ENCODE measurements around the gene KIF3A.

Gene KIF3A

DNA sequence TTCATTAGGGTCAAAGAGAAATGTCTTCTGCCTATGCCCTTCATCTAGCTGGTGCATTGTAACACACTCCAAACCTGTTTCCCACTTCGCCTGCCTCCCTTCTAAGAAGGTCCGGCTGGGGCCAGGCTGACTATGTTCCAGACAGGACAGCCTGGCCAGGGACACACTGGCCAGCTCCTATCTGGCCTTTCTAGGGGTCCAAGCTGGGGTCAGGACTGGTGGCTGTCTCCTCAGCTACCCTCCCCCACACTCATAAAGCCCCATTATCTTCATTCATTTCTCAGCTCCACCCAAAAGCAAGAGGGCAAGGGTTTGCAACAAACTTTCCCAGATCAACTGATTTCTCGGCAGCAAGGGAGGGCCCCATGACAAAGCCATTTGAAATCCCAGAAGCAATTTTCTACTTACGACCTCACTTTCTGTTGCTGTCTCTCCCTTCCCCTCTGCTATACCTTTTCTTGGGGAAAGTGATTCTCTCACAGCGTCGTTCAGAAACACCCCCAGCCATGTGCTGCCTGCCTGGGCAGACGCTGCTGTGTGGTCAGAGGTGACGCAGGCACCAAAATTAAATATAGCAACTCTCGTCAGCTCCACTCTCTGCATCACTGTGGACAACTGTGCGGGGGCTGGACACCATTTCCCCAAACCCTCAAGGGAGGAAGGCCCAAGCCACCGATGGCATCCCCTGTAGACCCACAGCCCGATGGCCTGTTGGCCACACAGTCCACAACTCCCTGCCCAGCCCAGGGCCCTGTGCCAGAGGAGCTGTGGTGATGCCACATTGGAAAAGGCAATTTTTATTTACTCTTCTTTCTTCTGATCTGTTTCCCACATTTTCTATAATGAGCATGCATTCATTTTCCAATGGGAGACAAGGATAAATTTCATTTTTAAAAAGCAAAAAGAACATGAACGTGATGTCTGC lies 73.3 kb downstream of the KIF3A start:
- no peak for DNase-seq (ENCODE audit: extremely low read depth in 1 of 2, low read depth in 1 of 2)

DNA sequence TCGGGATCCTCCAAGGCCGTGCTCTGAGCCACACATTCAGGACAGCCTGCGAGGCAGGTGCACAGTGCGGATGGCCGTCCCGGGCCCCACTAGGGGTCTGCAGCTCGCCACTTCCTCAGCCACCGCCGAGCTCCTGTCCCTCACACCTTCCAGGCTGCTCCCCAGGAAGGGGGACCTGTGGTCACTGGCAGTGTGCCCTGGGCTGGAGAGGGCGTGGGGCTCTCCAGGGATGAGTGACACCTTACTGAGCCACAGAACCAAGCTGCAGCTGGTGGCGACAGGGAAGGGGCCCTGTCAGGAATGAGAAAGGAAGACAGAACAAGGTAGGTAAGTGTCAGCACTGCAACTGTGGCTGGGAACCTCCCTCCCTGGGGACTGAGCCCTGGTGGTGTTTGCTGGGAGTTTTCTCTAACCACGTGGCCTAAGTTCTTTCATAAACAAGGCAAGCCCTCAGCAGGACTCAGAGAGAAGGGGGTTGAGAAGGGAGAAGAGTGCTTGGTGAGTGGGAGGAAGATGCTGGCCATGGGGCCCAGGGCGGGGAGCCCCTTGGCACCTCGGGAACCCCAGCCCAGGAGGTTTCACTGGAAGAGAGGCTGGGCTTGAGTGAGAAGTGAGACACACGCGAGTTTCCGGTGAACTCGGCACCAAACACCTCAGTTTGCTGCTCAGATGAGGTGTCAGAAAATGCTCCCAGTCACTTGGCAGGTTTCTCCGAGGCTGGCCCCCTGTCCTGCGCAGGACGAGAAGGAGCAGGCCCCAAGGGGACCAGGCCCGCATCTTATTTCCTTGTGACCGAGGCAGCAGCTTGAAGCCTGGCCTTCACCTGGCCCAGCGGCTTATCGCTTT lies 74.2 kb downstream of the KIF3A start:
- no peak for DNase-seq (ENCODE audit: extremely low read depth in 1 of 2, low read depth in 1 of 2)

DNA sequence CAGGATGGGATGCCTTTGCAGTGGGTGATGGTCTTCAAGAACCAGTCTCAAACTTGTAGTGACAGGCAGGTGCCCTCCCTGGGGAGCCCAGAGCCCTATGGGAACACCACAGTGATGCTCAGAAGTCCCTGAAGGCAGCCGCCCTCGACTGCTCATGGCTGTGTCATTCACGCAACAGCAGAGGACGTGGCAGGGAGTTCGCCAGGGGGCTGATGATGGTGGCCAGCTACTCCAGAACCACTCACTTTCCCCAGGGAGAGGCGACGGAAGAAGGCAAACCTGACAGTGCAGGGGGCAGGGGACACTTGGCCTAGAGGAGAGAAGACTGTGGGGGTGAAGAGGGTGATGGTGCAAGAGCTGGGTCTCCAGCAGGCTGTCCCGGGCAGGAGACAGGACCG lies 75.3 kb downstream of the KIF3A start:
- DNase-seq (ENCODE audit: extremely low read depth in 1 of 2, low read depth in 1 of 2), result no peak

DNA sequence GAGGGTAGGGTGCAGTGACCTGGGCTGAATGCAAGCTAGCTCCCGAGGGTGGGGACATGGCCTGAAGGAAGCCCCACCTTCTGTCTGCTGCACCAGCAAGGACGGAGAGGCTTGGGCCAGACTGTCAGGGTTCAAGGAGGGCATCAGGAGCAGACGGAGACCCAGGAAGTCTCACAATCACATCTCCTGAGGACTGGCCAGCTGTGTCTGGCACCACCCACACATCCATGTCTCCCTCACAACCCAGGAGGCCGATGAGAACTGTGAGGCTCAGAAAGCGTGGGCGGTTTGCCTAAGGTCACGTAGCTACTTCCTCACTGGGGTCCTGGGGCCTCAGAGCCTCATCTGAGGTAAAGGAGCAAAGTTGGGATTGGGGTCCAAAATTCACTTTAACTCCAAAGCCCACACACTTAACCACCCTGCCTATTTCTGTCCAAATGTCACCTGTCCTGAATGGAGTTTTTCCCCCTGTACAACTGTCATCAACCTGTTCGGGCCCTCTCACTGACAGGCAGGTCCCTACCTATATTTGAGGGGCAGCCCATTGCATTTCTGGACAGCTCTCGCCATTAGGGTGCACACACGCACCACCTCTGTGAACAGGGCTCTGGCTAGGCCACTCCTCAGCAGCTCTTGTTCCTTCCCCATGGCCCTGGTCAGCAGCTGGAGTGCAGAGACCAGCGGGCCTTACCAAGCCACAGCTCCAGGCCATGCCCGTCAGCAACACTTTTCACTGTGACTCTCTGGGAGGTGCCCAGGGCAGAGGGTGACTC lies 75.9 kb downstream of the KIF3A start:
- no peak for DNase-seq (ENCODE audit: extremely low read depth in 1 of 2, low read depth in 1 of 2)

DNA sequence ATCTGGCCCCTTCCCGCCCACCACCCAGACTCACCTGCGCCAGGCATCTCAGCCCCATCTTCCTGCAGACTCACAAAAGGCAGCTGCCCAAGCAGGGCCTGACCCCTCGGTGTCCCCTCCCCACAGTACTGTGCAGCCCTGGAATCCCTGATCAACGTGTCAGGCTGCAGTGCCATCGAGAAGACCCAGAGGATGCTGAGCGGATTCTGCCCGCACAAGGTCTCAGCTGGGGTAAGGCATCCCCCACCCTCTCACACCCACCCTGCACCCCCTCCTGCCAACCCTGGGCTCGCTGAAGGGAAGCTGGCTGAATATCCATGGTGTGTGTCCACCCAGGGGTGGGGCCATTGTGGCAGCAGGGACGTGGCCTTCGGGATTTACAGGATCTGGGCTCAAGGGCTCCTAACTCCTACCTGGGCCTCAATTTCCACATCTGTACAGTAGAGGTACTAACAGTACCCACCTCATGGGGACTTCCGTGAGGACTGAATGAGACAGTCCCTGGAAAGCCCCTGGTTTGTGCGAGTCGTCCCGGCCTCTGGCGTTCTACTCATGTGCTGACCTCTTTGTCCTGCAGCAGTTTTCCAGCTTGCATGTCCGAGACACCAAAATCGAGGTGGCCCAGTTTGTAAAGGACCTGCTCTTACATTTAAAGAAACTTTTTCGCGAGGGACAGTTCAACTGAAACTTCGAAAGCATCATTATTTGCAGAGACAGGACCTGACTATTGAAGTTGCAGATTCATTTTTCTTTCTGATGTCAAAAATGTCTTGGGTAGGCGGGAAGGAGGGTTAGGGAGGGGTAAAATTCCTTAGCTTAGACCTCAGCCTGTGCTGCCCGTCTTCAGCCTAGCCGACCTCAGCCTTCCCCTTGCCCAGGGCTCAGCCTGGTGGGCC lies 77.5 kb downstream of the KIF3A start:
- no peak for DNase-seq (ENCODE audit: extremely low read depth in 1 of 2, low read depth in 1 of 2)

DNA sequence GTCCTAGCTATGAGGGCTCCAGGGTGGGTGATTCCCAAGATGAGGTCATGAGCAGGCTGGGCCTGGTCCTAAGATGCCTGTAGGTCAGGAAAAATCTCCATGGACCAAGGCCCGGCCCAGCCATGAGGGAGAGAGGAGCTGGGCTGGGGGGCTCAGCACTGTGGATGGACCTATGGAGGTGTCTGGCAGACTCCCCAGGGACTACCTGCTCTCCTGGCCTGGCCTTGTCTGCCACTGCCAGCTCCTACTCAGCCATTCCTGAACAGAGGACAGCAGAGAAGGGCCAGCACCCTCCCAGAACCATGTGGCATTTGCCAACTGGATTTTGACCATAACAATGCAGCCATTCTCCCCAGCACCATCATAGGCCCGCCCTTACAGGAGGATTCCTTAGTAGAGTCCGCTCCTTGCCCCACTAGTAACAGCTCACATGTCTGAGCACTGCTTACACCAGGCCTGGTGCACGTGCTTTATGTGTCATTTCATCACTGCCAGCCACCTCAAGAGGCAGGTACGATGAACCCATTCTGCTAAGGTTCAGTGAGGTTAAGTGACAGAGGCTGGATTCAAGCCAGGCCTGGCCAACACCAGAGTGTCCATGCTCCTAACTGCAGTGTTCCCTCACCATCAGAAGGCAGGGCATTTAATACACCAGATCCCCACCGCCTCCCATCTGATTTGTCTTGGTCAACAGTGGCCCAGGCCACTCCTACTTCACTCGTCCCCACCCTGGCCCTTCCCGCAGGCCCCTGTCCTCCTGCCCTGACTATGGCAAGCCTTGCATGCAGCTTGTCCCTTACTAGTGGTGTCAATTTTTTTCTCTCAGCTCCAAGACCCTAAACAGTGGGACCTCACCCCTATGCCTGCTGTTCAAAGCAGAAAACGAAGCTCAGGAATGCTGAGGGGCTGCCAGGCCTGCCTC lies 78.7 kb downstream of the KIF3A start:
- no peak for DNase-seq (ENCODE audit: extremely low read depth in 1 of 2, low read depth in 1 of 2)

DNA sequence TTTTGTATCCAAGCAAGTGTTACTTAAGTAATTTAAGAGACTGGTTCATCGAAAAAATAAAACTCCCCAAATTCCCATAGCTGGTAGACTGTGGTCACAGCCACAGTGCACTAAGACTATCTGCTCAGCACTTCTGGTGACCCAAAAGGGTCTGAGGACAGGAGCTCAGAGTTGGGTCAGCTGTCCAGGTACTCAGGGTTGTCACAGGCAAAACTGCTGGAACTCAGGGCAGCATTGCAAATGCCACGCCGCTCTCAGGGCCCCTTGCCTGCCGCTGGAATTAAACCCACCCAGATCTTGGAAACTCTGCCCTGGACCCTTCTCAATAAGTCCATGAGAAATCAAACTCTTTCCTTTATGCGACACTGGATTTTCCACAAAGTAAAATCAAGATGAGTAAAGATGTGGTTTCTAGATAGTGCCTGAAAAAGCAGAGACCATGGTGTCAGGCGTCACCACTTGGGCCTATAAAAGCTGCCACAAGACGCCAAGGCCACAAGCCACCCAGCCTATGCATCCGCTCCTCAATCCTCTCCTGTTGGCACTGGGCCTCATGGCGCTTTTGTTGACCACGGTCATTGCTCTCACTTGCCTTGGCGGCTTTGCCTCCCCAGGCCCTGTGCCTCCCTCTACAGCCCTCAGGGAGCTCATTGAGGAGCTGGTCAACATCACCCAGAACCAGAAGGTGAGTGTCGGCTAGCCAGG lies 79.5 kb downstream of the KIF3A start, which contains the start of gene IL13:
Gene IL13, plus strand, starts transcription at position 498 of the 705 bp plus-strand sequence. Its CDS starts 14 bp downstream, at position 512.
- DNase-seq (ENCODE audit: extremely low read depth in 1 of 2, low read depth in 1 of 2), result no peak

DNA sequence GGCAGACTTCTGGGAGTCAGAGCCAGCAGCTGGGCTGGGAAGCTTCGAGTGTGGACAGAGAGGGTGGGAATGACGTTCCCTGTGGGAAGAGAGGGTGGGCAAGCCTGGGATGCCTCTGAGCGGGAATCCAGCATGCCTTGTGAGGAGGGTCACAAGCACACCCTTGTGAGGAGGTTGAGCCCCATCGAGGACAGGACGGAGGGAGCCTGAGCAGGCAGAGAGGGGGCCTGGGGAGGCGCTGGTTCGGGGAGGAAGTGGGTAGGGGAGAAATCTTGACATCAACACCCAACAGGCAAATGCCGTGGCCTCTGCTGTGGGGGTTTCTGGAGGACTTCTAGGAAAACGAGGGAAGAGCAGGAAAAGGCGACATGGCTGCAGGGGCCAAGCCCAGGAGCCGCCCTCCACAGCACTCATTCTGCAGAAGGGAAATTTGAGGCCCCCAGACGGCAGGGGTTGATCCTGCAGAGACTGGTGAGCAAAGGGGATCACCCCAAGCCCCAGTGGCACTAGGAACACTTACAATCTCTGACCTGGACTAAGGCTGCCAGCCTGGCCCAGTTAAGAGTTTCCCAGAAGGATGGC lies 80.5 kb downstream of the KIF3A start:
- DNase-seq (ENCODE audit: extremely low read depth in 1 of 2, low read depth in 1 of 2), result no peak

DNA sequence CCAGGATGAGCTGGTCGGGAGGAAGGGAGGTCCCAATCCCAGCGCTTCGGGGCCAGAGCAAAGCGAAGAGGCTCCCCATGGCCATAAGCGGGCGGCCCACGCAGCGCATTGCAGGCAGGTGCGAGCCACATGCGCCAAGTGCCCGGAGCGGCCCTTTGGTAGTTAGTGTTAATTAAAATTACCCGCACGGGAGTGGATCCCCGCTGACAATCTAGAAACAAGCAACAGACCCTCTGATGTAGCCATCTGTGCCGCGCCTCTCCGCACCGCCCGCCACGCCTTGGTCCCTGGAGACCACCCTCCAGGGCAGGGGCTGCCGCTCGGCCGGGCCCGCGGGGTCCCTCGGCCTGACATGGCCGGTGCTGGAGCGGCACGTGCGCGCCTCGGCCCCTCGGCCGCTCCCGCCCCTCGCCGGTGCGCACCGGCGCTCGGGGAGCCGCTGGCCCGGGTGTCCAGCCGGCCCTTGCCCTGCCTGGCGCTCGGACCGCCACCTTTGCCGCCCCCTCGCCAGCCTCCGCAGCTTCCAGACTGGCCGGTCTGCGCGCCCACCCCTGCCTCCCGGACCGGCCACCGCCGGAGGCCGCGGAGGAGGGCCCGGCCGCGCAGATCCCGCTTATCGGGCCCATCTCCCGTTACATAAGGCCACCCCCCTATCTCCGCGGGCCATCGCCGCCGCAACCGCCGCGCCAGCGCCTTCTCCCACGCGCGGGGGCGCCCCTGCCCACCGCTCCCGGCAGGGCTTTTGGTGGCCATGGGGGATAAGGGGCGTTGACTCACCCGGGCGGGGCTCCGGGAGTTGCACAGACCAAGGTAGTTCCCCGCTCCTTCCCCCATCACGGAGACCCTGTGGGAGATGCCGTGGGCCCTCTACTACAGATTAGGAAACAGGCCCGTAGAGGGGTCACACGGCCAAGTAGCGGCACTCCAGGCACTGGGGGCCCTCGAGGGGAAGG lies 81.2 kb downstream of the KIF3A start:
- peak in 1 of 2 donors; percentile 32 for DNase-seq (ENCODE audit: extremely low read depth in 1 of 2, low read depth in 1 of 2)

DNA sequence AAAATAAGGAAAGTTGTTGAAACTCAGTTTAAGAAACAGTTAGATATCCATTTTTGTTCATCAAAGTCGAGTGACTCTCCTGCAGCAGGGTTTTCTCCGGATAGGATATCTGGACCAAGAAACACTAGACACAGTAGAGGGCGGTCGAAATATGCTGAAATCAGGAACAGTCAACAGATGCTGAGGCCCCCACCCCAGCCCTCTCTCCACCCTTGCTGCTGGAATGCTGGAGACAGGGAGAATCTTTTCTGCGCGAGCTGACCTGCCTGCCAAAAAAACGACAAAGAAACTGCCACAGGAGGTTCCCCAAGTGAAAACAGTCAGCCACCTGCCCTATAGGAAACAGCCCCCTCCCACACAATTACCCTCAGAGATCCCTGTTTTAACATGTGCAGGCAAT lies 83.6 kb downstream of the KIF3A start:
- DNase-seq (ENCODE audit: extremely low read depth in 1 of 2, low read depth in 1 of 2), result no peak

DNA sequence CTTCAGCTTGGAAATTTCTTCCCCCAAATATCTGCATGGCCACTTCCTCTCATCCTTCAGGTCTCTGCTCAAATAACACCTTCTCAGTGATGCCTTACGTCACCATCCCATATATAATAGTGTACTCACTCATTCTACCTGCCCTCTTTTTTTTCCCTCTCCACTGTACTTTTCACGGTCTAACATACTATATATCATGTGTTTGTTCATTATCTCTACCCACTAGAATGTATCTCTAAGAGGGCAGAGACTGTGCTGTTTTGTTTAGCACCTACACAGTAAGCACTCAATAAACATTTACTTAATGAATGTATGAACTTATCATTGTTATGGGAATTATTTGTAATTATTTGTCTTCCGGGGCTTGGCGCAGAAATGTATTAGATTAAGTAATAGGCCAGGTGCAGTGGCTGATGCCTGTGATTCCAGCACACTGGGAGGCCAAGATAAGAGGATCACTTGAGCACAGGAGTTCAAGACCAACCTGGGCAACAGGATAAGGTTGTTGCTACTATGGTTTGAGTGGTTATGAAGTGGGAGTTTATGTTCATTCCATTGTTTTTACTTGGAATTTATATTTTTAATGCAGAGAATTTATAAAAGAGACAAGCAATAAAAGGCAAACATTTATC lies 85.4 kb downstream of the KIF3A start:
- no peak for DNase-seq (ENCODE audit: extremely low read depth in 1 of 2, low read depth in 1 of 2)

DNA sequence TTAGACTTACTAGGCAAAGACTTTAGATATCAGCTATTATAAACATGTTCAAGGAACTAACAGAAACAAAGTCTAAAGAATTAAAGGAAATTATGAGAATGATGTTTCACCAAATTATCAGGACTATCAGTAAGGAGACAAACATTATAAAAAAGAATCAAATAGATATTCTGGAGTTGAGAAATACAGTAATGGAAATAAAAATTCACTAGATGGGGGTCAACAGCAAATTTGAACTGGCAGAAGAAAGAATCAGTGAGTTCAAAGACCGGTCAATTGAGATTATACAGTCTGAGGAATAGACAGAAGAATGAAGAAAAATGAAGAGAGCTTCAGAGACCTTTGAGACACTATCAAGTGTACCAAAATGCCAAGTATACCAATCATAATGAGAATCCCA lies 89.0 kb downstream of the KIF3A start:
- no peak for DNase-seq (ENCODE audit: extremely low read depth in 1 of 2, low read depth in 1 of 2)

DNA sequence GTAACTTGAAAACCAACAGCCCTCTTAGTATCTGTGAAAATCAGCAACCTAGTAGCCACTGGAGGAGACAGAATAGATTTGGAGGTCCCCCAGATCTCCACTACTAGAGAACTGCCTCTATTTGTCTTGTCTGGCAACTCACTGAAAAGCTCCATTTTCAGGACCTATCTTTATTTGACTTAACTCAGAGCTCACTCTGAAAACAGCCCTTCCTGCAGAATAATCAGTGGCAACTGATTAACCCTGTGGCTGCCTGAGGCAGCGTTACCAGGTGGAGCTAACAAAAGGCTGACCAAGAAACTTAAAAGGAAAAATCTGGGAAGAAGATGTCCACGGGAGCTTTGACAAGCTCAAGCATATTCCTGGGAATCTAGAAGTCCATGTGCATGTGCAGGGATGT lies 89.9 kb downstream of the KIF3A start:
- no peak for DNase-seq (ENCODE audit: extremely low read depth in 1 of 2, low read depth in 1 of 2)

DNA sequence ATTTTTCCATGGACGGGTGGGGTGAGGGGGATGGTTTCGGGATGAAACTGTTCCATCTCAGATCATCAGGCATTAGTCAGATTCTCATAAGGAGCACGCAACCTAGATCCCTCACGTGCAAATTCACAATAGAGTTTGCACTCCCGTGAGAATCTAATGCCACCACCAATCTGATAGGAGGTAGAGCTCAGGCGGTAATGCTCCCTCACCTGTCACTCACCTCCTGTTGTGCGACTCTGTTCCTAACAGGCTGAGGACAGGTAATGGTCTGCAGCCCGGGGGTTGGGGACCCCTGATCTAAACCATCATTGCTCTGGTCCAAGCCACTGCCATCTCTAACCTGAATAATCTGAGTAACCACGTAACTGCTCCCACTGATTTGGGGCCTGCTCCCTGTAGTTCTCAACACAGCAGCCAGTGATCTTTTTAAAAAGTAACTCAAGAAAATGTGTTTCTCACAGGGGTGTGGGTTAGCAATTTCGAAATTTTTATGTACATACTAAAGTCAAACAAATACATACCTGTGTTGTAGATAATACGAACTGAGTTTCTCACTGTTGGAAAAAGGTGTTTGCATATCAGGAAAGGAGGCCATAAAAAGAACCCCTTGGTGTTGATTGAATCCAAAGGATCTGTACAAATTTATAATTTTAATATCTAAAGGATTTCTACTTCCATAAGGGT lies 90.6 kb downstream of the KIF3A start:
- DNase-seq (ENCODE audit: extremely low read depth in 1 of 2, low read depth in 1 of 2), result no peak

DNA sequence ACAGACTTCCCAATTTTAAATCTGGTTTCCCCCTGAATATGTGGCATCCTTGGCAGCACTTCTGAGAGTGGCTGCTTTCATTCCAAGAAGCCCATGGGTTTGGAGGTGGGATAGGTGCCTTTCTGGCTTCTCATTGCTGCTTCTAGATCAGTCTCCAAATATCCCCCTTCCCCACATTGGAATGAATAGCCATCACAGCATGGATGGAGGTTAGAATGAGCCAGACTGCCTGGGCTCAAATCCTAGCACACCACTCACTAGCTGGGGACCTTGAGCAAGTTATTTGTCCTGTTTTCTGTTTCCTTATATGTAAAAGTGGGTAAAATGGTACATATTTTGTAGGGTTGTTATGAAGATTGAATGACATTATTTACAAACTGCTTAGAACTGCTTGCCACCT lies 93.2 kb downstream of the KIF3A start:
- no peak for DNase-seq (ENCODE audit: extremely low read depth in 1 of 2, low read depth in 1 of 2)
